PFSK-1 (cell line): ENCODE data around the gene COL6A3.

Experiments used
- FOXP2 ChIP-seq: optimal IDR thresholded peaks from 2 replicates; pipeline ENCODE3; 2011; ENCODE audit warnings: borderline replicate concordance, control low read depth, inconsistent platforms; ENCODE audit not compliant: insufficient read depth; ENCODE audit errors: extremely low read length, extremely low read depth
- POLR2AphosphoS5 ChIP-seq: IDR thresholded peaks from 2 replicates; pipeline ENCODE4 v1.6.1; 2012; ENCODE audit warnings: low read depth, mild to moderate bottlenecking, control low read depth, low read length, moderate library complexity
- REST ChIP-seq, 2 experiments: IDR thresholded peaks; 2 replicates each; pipeline versions ENCODE4 v1.6.1 to v1.8.0; 2011 to 2012; ENCODE audit warnings: low read depth in 2 of 2, low read length in 2 of 2, control low read depth in 1 of 2, inconsistent platforms in 1 of 2, mild to moderate bottlenecking in 1 of 2, moderate library complexity in 1 of 2; ENCODE audit not compliant: insufficient read depth in 1 of 2
- SIN3A ChIP-seq: IDR thresholded peaks from 2 replicates; pipeline ENCODE4 v1.6.1; 2012; ENCODE audit warnings: mild to moderate bottlenecking, low read length, moderate library complexity, borderline replicate concordance; ENCODE audit not compliant: insufficient read depth
- TAF1 ChIP-seq: IDR thresholded peaks from 2 replicates; pipeline ENCODE4 v1.6.1; 2012; ENCODE audit warnings: low read length, control low read depth, borderline replicate concordance; ENCODE audit not compliant: insufficient read depth

COL6A3 gene

GRCh38 chr2:237400199-237400598 is 13.8 kb downstream of the COL6A3 start:
- TF ChIP-seq TAF1 (no peak), POLR2AphosphoS5 (no peak)

- TF ChIP-seq TAF1 (no peak), FOXP2 (no peak), POLR2AphosphoS5 (no peak)
Observed at GRCh38 chr2:237397072-237397471, 16.9 kb downstream of the COL6A3 start.

GRCh38 chr2:237393523-237393922 is 20.4 kb downstream of the COL6A3 start:
- no peak for TF ChIP-seq TAF1
- no peak for TF ChIP-seq FOXP2
- TF ChIP-seq REST (IDR thresholded peaks at IDR 0.05; ENCODE audit: insufficient read depth in 1 of 2, low read depth in 2 of 2, low read length in 2 of 2) = no peak
- no peak for TF ChIP-seq POLR2AphosphoS5
- no peak for TF ChIP-seq SIN3A

GRCh38 chr2:237392186-237392585 is 21.8 kb downstream of the COL6A3 start:
- no peak for TF ChIP-seq TAF1
- no peak for TF ChIP-seq SIN3A
- no peak for TF ChIP-seq POLR2AphosphoS5
- TF ChIP-seq FOXP2 = no peak
- TF ChIP-seq REST (IDR thresholded peaks at IDR 0.05; ENCODE audit: insufficient read depth in 1 of 2, low read depth in 2 of 2, low read length in 2 of 2) = no peak

- TF ChIP-seq TAF1 = no peak
- TF ChIP-seq POLR2AphosphoS5 = no peak
- no peak for TF ChIP-seq SIN3A
- TF ChIP-seq FOXP2 = no peak
- no peak for TF ChIP-seq REST (IDR thresholded peaks at IDR 0.05; ENCODE audit: insufficient read depth in 1 of 2, low read depth in 2 of 2, low read length in 2 of 2)
Observed at GRCh38 chr2:237391140-237391539, 22.8 kb downstream of the COL6A3 start.

GRCh38 chr2:237390235-237390634 is 23.7 kb downstream of the COL6A3 start:
- no peak for TF ChIP-seq TAF1
- no peak for TF ChIP-seq REST (IDR thresholded peaks at IDR 0.05; ENCODE audit: insufficient read depth in 1 of 2, low read depth in 2 of 2, low read length in 2 of 2)
- no peak for TF ChIP-seq FOXP2
- no peak for TF ChIP-seq POLR2AphosphoS5
- TF ChIP-seq SIN3A = no peak
